MCF 10A (cell line): ENCODE data around the gene METAP1D. TPM values are rescaled to one million over a fixed set of nuclear protein-coding genes. Genes with fewer than 3 reads are reported as not detected.
"Not testable (repeated sequence)": the region's sequence is repeated elsewhere in the genome, so short reads cannot be mapped to it uniquely, and the experiment has no call there.

Source experiments
- BruUV-seq: library from RNA; stranded (reverse); fragments of 400-500 nt; replicated peaks from 2 replicates; lab custom pipeline; 2021; lab: Mats Ljungman, UMichigan
- CTCF ChIA-PET: fragments of 300-600 bp; sonication (Branson Sonifier 250); formaldehyde crosslinking; extraction: SDS; loops from one replicate; lab custom pipeline; 2021; ENCODE audit warnings: antibody characterized with exemption, inconsistent platforms; lab: Yijun Ruan, JAX
- POLR2A ChIA-PET: fragments of 300-600, 350-650 bp; sonication (Branson Sonifier 250); formaldehyde crosslinking; extraction: SDS; loops from one replicate; lab custom pipeline; 2020; ENCODE audit warnings: antibody characterized with exemption, inconsistent platforms; lab: Yijun Ruan, JAX
- DNase-seq: peaks from one replicate; pipeline ENCODE4 v3.0.0-alpha.2; 2018; ENCODE audit not compliant: unreplicated experiment
- H3K27ac Mint-ChIP-seq: one replicate; pipeline ENCODE4 v1.8.0; 2022; ENCODE audit warnings: mild to moderate bottlenecking, low read depth, mixed read lengths; ENCODE audit not compliant: unreplicated experiment
- H3K27me3 Mint-ChIP-seq: one replicate; pipeline ENCODE4 v1.8.0; 2022; ENCODE audit warnings: mixed read lengths; ENCODE audit not compliant: insufficient read depth, unreplicated experiment
- H3K36me3 Mint-ChIP-seq: one replicate; pipeline ENCODE4 v1.8.0; 2022; ENCODE audit warnings: mild to moderate bottlenecking, moderate library complexity, mixed read lengths; ENCODE audit not compliant: insufficient read depth, unreplicated experiment
- H3K4me1 Mint-ChIP-seq: one replicate; pipeline ENCODE4 v1.8.0; 2022; ENCODE audit warnings: mixed read lengths; ENCODE audit not compliant: insufficient read depth, unreplicated experiment
- H3K4me3 Mint-ChIP-seq: one replicate; pipeline ENCODE4 v1.8.0; 2022; ENCODE audit warnings: mild to moderate bottlenecking, moderate library complexity, mixed read lengths; ENCODE audit not compliant: unreplicated experiment
- H3K9me3 Mint-ChIP-seq: one replicate; pipeline ENCODE4 v1.8.0; 2022; ENCODE audit warnings: mixed read lengths; ENCODE audit not compliant: unreplicated experiment
- CTCF ChIP-seq: fragments of 200-600 bp; IDR thresholded peaks from one replicate; pipeline ENCODE4 v1.8.0; 2022; ENCODE audit warnings: antibody characterized with exemption, mild to moderate bottlenecking; ENCODE audit not compliant: unreplicated experiment
- intact Hi-C: fragments of 100-400 bp; cut with micrococcal nuclease; formaldehyde crosslinking; loops from 2 replicates; pipeline ENCODE4 v1.14.1; 2022
- total RNA-seq: library from RNA; stranded (reverse); gene quantifications from 2 replicates; pipeline ENCODE4 v1.2.3, GENCODE V29; 2022

Gene METAP1D
- total RNA-seq, 1 experiment from 2014 or later, result 9.3 TPM

GRCh38 chr2:172109256-172109987 is 109.7 kb downstream of the METAP1D start:
- Mint-ChIP-seq H3K4me3 (no peak overlapping the region), H3K4me1 (no peaks in the 10 kb centered on the region), H3K9me3 (no peaks in the 10 kb centered on the region), H3K27ac (no peak overlapping the region), H3K36me3 (no peaks in the 10 kb centered on the region), H3K27me3 (no peaks in the 10 kb centered on the region)
- DNase-seq, result no peak
- no peak for TF ChIP-seq CTCF
- intact Hi-C loops, result loop anchor here (10.0 kb wide), 1 partner anchor 215 kb away; the partner anchor contains the start of gene SLC25A12
- ChIA-PET POLR2A (interaction anchor here (0.7 kb wide), 2 partner anchors 154 to 357 kb away, joined by 3 to 4 read pairs; no protein-coding TSS in a partner anchor), CTCF (interaction anchor here (0.5 to 1.1 kb wide), 3 partner anchors 13 to 525 kb away, joined by 3 read pairs; no protein-coding TSS in a partner anchor)
- no TSS peak for BruUV-seq

- no peak for TF ChIP-seq CTCF
- intact Hi-C loops, result loop anchor here (10.0 kb wide), 1 partner anchor 215 kb away; the partner anchor contains the start of gene SLC25A12
- Mint-ChIP-seq H3K4me1 (no peaks in the 10 kb centered on the region), H3K9me3 (no peaks in the 10 kb centered on the region), H3K27me3 (no peaks in the 10 kb centered on the region), H3K27ac (no peak overlapping the region), H3K36me3 (no peaks in the 10 kb centered on the region), H3K4me3 (no peak overlapping the region)
- CTCF ChIA-PET, result interaction anchor here (0.8 kb wide), 1 partner anchor 345 kb away, joined by 3 read pairs; no protein-coding TSS in a partner anchor
- DNase-seq, result no peak
- BruUV-seq, result no TSS peak
- POLR2A ChIA-PET, result interaction anchor here (0.6 to 0.7 kb wide), 3 partner anchors 17 to 357 kb away, joined by 3 to 4 read pairs (median 3); no protein-coding TSS in a partner anchor
Observed at GRCh38 chr2:172109988-172110811, 110.4 kb downstream of the METAP1D start.

- BruUV-seq, result no TSS peak
- ChIA-PET POLR2A (interaction anchor here (0.6 to 0.7 kb wide), 2 partner anchors 11 to 331 kb away, joined by 3 to 4 read pairs; partner anchors contain the start of gene DLX2), CTCF (interaction anchor here (0.6 to 2.0 kb wide), 7 partner anchors 9 to 540 kb away, joined by 3 to 7 read pairs (median 5); partner anchors contain the start of gene DLX2)
- DNase-seq, result peak; percentile 44
- TF ChIP-seq CTCF, result no peak
- no peaks in the 10 kb centered on the region for H3K36me3 Mint-ChIP-seq
- H3K9me3 Mint-ChIP-seq, result no peaks in the 10 kb centered on the region
- intact Hi-C loops, result no loop called here
- H3K27me3 Mint-ChIP-seq, result no peaks in the 10 kb centered on the region
- H3K4me1 Mint-ChIP-seq, result peaks cover 2% of the 10 kb centered on the region
- H3K4me3 Mint-ChIP-seq, result no peak overlapping the region
- H3K27ac Mint-ChIP-seq, result no peak overlapping the region
Observed at GRCh38 chr2:172113617-172114016, 113.9 kb downstream of the METAP1D start.

GRCh38 chr2:172114176-172114575 is 114.4 kb downstream of the METAP1D start:
- intact Hi-C loops, H3K4me1 Mint-ChIP-seq, H3K27me3 Mint-ChIP-seq, BruUV-seq, H3K9me3 Mint-ChIP-seq, H3K4me3 Mint-ChIP-seq, DNase-seq, H3K36me3 Mint-ChIP-seq, H3K27ac Mint-ChIP-seq: not testable (repeated sequence)
- ChIA-PET CTCF (interaction anchor here (0.6 to 2.0 kb wide), 7 partner anchors 10 to 541 kb away, joined by 3 to 7 read pairs (median 4); partner anchors contain the start of gene DLX2), POLR2A (interaction anchor here (0.6 to 0.7 kb wide), 3 partner anchors 11 to 360 kb away, joined by 3 to 4 read pairs (median 3); partner anchors contain the start of gene DLX2)
